HEK293T (cell line): ENCODE results near the gene CD300LF.

ENCODE experiments used
- CTCF ChIA-PET: fragments of 350-600 bp; formaldehyde crosslinking; extraction: SDS; loops from one replicate; lab custom pipeline; 2021; ENCODE audit warnings: antibody characterized with exemption, inconsistent platforms; lab: Yijun Ruan, JAX
- POLR2A ChIA-PET: fragments of 350-600 bp; formaldehyde crosslinking; extraction: SDS; loops from one replicate; lab custom pipeline; 2020; ENCODE audit warnings: antibody characterized with exemption, inconsistent platforms; lab: Yijun Ruan, JAX
- DNase-seq: peaks from one replicate; pipeline ENCODE4 v3.0.0; 2012; ENCODE audit warnings: mixed read lengths; ENCODE audit errors: extremely low spot score
- ARNT ChIP-seq: fragments of 450-650 bp; IDR thresholded peaks from 2 replicates; pipeline ENCODE4 v1.6.1; 2017; ENCODE audit warnings: mild to moderate bottlenecking
- BHLHE40 ChIP-seq: fragments of 450-650 bp; IDR thresholded peaks from 2 replicates; pipeline ENCODE4 v1.6.1; 2016; ENCODE audit warnings: mild to moderate bottlenecking, moderate library complexity, borderline replicate concordance
- CTBP1 ChIP-seq: fragments of 450-650 bp; IDR thresholded peaks from 2 replicates; pipeline ENCODE4 v1.6.1; 2016; ENCODE audit warnings: borderline replicate concordance
- ELF4 ChIP-seq: fragments of 450-650 bp; IDR thresholded peaks from 2 replicates; pipeline ENCODE4 v1.6.1; 2017; ENCODE audit warnings: antibody characterized with exemption
- FOXA1 ChIP-seq: fragments of 450-650 bp; IDR thresholded peaks from 2 replicates; pipeline ENCODE4 v1.6.1; 2016; ENCODE audit warnings: mild to moderate bottlenecking
- FOXK2 ChIP-seq: fragments of 450-650 bp; IDR thresholded peaks from 2 replicates; pipeline ENCODE4 v1.6.1; 2016; ENCODE audit warnings: mild to moderate bottlenecking
- FOXM1 ChIP-seq: fragments of 450-650 bp; IDR thresholded peaks from 2 replicates; pipeline ENCODE4 v1.6.1; 2017; ENCODE audit warnings: mild to moderate bottlenecking, borderline replicate concordance
- HDGF ChIP-seq: fragments of 450-650 bp; IDR thresholded peaks from 2 replicates; pipeline ENCODE4 v1.6.1; 2017; ENCODE audit warnings: antibody characterized with exemption, borderline replicate concordance
- L3MBTL2 ChIP-seq: fragments of 450-650 bp; conservative IDR thresholded peaks from 2 replicates; pipeline ENCODE4 v1.6.1; 2016; ENCODE audit warnings: mild to moderate bottlenecking
- LEF1 ChIP-seq: fragments of 450-650 bp; IDR thresholded peaks from 2 replicates; pipeline ENCODE4 v1.6.1; 2017; ENCODE audit warnings: mild to moderate bottlenecking, borderline replicate concordance
- NFRKB ChIP-seq: fragments of 450-650 bp; IDR thresholded peaks from 2 replicates; pipeline ENCODE4 v1.6.1; 2016; ENCODE audit warnings: mild to moderate bottlenecking, moderate library complexity
- SP1 ChIP-seq: fragments of 450-650 bp; IDR thresholded peaks from 2 replicates; pipeline ENCODE4 v1.6.1; 2017
- SUZ12 ChIP-seq: fragments of 450-650 bp; IDR thresholded peaks from 2 replicates; pipeline ENCODE4 v1.6.1; 2016; ENCODE audit warnings: mild to moderate bottlenecking
- TARDBP ChIP-seq: fragments of 450-650 bp; IDR thresholded peaks from 2 replicates; pipeline ENCODE4 v1.6.1; 2016
- ZNF384 ChIP-seq: fragments of 450-650 bp; IDR thresholded peaks from 2 replicates; pipeline ENCODE4 v1.6.1; 2016
- TF ChIP-seq, protein P1 (sequence below): fragments of 450-650 bp; IDR thresholded peaks from 2 replicates; pipeline ENCODE4 v1.6.1; 2016

CD300LF gene

GRCh38 chr17:74750327-74751069 is 37.8 kb upstream of the CD300LF start:
- TF ChIP-seq, protein P1, sequence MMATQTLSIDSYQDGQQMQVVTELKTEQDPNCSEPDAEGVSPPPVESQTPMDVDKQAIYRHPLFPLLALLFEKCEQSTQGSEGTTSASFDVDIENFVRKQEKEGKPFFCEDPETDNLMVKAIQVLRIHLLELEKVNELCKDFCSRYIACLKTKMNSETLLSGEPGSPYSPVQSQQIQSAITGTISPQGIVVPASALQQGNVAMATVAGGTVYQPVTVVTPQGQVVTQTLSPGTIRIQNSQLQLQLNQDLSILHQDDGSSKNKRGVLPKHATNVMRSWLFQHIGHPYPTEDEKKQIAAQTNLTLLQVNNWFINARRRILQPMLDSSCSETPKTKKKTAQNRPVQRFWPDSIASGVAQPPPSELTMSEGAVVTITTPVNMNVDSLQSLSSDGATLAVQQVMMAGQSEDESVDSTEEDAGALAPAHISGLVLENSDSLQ, result no peak
- TF ChIP-seq HDGF, result no peak
- TF ChIP-seq LEF1, result no peak
- no peak for TF ChIP-seq BHLHE40
- no peak for TF ChIP-seq CTBP1
- TF ChIP-seq SP1, result no peak
- no peak for TF ChIP-seq TARDBP
- no peak for TF ChIP-seq FOXA1
- TF ChIP-seq SUZ12, result no peak
- TF ChIP-seq ARNT, result no peak
- TF ChIP-seq FOXM1, result no peak
- no peak for TF ChIP-seq ELF4
- no peak for TF ChIP-seq ZNF384
- no peak for TF ChIP-seq FOXK2
- TF ChIP-seq L3MBTL2, result no peak
- no peak for TF ChIP-seq NFRKB
- ChIA-PET CTCF (interaction anchor here (0.7 to 2.1 kb wide), 7 partner anchors 14 to 210 kb away, joined by 3 to 10 read pairs (median 6); no protein-coding TSS in a partner anchor), POLR2A (interaction anchor here (0.8 to 3.0 kb wide), 7 partner anchors 8 to 262 kb away, joined by 3 to 11 read pairs (median 5); partner anchors contain the start of genes FDXR and NAT9)
- no peak for DNase-seq

DNA sequence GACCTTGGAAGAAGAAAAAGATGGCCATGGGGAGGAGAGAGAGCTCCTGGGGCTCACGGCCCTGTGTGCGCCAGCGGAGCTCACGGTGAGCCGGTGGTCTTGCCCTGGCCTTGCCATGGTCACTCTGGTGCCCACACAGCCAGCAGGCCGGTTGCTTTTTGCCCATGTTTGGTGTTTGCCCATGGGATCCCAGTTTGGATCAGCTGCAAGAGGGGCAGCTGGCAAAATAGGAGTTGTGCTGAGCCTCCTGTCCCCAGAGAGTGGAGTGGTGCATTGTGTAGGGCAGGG is 37.3 kb upstream of the CD300LF start:
- DNase-seq, result no peak
- ChIA-PET POLR2A (interaction anchor here (0.8 to 3.0 kb wide), 8 partner anchors 9 to 263 kb away, joined by 3 to 11 read pairs (median 4); partner anchors contain the start of genes FDXR and NAT9), CTCF (interaction anchor here (0.9 to 2.1 kb wide), 8 partner anchors 12 to 184 kb away, joined by 3 to 10 read pairs (median 5); a partner anchor contains a TSS)
- TF ChIP-seq HDGF (no peak), FOXM1 (no peak), LEF1 (no peak), L3MBTL2 (no peak), BHLHE40 (no peak), ZNF384 (no peak), SP1 (no peak), FOXK2 (no peak)

DNA sequence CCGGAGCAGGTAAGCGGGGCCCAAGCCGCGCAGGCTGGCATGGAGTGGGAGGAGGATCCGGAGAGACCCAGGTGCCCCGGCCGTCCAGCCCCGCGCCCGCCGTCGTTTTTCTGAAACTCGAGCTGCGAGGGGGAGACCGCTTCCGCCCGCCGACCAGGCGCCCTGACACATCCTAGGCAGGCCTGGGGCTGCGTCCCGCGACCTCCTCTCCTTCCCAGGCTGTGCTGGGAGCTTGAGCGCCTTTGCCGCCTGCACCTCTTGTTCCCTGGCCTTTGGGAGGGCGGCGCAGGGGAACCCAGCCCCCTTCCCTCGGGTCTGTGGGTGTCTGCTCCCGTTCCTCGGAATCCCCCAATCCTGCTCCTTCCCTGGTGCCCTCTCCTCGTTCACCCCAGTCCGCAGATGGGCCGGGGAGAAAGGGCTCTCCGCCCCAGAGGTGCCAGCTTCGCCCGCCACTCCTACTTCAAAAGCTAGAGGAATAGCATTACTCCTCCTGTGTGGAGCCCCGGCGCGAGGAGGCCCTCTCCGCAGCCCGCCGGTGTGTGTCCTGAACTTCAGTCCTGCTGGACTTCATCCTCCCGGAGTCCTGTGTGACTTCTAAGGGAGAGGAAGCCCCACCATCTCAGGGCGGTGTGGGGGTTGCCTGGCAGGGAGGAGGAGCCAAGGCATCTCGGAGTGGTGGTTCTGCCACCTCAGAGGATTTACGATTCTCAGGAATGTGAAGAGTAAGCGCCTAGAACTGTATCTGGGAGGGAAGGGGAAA is 36.7 kb upstream of the CD300LF start:
- TF ChIP-seq ZNF384 (no peak), L3MBTL2 (no peak), FOXM1 (no peak), FOXA1 (no peak), BHLHE40 (no peak), ELF4 (no peak)
- TF ChIP-seq, protein P1, result peak; percentile 77
- no peak for DNase-seq
- ChIA-PET CTCF (interaction anchor here (0.9 to 2.1 kb wide), 8 partner anchors 12 to 183 kb away, joined by 3 to 10 read pairs (median 5); a partner anchor contains a TSS), POLR2A (interaction anchor here (1.1 to 3.0 kb wide), 8 partner anchors 9 to 263 kb away, joined by 3 to 11 read pairs (median 6); partner anchors contain the start of genes FDXR and NAT9)

- TF ChIP-seq LEF1 (no peak), FOXK2 (no peak), CTBP1 (0 out of 2 replicates have a peak, but pooled peaks have one; percentile 33), ELF4 (no peak; the same call in 1 of the 2 replicates), ARNT (no peak), L3MBTL2 (0 out of 2 replicates have a peak, but pooled peaks have one; percentile 41), FOXA1 (no peak)
- DNase-seq, result peak; percentile 98
- POLR2A ChIA-PET, result interaction anchor here (1.2 to 3.0 kb wide), 5 partner anchors 12 to 124 kb away, joined by 3 to 11 read pairs (median 7); partner anchors contain the start of genes FDXR and NAT9
- CTCF ChIA-PET, result interaction anchor here (1.1 to 1.8 kb wide), 5 partner anchors 22 to 182 kb away, joined by 3 to 10 read pairs (median 8); a partner anchor contains a TSS
Measured at GRCh38 chr17:74748529-74749278, 36.0 kb upstream of the CD300LF start, which contains the start of gene NHERF1. Gene NHERF1, plus strand, starts transcription at chr17:74748628. Its CDS starts 219 bp downstream, at chr17:74748847.

- DNase-seq, result no peak
- ChIA-PET CTCF (interaction anchor here (4.5 kb wide), 1 partner anchor 11 kb away, joined by 32 read pairs; the partner anchor contains the start of gene RAB37), POLR2A (no interaction called here)
- no peak for TF ChIP-seq SP1
- TF ChIP-seq ZNF384, result no peak
- no peak for TF ChIP-seq TARDBP
- TF ChIP-seq NFRKB, result no peak
- TF ChIP-seq FOXA1, result no peak
- no peak for TF ChIP-seq ARNT
- TF ChIP-seq LEF1, result no peak
- no peak for TF ChIP-seq CTBP1
- no peak for TF ChIP-seq L3MBTL2
- no peak for TF ChIP-seq SUZ12
- TF ChIP-seq, protein P1, result no peak
Measured at GRCh38 chr17:74748279-74748528, 35.5 kb upstream of the CD300LF start.
